ENCODE measurements around the gene DAGLA. TPM values are rescaled to one million over a fixed set of nuclear protein-coding genes. Genes with fewer than 3 reads are reported as not detected.

DAGLA gene
- total and polyA plus RNA-seq, 12 donors = 0.44 to 4.2 (median 2.3) TPM

DNA sequence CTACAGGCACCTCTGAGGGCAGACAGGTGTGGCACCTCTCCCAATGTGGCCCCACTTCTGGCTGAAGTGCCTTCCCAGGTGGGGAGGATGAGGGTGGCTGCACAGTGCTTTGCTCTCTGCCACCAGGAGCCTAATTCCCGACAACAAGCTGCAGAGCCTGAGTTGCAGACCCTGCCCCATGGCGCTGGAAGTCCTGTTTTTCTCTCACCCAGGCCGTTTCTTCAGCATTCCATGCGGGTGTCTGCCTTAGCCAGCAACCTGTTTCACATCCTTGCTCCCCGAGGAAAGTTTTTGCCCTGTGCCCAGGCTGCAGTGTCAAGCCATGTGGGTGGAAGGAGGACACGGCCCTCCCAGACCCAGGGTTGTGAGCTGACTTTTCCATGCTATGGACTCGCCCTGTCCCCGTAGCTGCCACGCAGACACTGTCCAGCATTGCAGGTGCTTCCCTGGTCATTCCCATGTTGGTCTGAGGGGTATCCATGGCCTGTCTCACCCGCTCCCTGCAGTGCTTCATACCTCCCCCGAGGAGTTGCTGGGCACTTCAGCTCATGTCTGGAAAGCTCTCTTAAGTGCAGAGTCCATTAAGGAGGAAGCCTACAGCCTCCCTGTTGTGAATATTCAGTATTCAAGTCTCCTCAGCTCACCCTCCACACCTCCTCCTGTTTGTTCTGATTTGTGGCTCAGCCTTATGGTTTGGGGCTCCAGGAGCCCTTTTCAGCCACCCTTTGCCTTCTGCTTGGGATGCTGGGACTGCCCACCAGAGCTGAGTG, 2.9 kb downstream of the DAGLA start:
- Histone ChIP-seq H3K4me1 (replicated peaks in 1 of 2) (peaks cover 0 to 9% of the 10 kb centered on the region in 2 donors), H3K9me3 (replicated peaks in 1 of 3) (no peaks in the 10 kb centered on the region), H3K4me3 (no peak overlapping the region), H3K27ac (no peak overlapping the region), H3K27me3 (no peaks in the 10 kb centered on the region), H3K36me3 (replicated peaks in 1 of 2) (no peaks in the 10 kb centered on the region)
- TF ChIP-seq, protein P1, sequence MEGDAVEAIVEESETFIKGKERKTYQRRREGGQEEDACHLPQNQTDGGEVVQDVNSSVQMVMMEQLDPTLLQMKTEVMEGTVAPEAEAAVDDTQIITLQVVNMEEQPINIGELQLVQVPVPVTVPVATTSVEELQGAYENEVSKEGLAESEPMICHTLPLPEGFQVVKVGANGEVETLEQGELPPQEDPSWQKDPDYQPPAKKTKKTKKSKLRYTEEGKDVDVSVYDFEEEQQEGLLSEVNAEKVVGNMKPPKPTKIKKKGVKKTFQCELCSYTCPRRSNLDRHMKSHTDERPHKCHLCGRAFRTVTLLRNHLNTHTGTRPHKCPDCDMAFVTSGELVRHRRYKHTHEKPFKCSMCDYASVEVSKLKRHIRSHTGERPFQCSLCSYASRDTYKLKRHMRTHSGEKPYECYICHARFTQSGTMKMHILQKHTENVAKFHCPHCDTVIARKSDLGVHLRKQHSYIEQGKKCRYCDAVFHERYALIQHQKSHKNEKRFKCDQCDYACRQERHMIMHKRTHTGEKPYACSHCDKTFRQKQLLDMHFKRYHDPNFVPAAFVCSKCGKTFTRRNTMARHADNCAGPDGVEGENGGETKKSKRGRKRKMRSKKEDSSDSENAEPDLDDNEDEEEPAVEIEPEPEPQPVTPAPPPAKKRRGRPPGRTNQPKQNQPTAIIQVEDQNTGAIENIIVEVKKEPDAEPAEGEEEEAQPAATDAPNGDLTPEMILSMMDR (IDR thresholded peaks at IDR 0.05) = no peak
- TF ChIP-seq POLR2A (IDR thresholded peaks at IDR 0.05) = no peak
- intact Hi-C loops (cut with DNase I) = no loop called here
- DNase-seq = no peak
- 88 to 92% (median 91%) methylated on average over 10 to 11 of the region's 11 CpGs for WGBS, 4 donors

DNA sequence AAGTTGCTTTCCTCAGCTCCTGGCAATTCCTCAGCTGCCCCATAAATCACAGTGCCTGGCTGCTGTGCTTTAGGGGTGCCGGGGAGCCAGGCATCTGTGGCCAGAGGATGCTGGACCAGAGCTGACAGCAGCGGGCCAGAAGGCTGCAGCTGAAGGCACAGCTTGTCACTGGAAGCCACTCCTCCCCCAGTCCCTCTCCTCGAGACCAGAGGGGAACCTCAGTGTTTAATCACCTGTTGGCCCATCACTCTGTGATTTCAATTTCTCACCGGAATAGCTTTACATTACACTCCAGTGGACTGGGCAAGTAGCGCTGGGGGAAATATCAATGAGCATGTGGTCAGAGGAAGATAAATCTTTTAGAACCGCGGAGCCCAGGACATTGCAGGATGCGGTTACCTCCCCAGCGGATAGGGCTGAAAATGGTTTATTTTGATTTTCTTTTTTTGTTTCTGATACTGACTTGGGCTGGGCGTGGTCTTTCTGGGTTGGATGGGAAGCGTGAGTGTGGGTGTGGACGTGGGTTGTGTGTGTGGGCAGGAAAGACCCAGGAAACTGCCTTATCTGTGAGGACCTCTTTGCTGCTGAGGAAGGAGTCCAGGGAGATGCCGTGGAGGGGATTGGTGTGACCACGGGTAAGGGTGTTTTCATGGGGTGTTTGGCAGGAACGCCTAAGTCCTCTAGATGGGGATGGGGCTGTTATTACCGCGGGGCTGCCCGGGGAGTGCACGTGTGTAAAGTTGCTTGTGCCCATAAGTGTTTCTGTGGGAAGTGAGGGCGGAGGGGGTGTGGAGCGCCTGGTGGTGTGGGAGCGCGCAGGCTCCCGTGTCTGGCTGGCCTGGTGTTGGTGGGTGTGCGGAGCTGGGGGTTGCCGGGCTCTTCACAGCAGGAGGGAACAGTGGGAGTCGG, 4.0 kb downstream of the DAGLA start:
- WGBS, 4 donors = 50 to 67% (median 52%) methylated on average over 27 of the region's 27 CpGs
- TF ChIP-seq POLR2A (IDR thresholded peaks at IDR 0.05) = no peak
- TF ChIP-seq, protein P1 (IDR thresholded peaks at IDR 0.05) = no peak
- no peaks in the 10 kb centered on the region for H3K36me3 ChIP-seq (replicated peaks in 1 of 2)
- H3K27ac ChIP-seq = no peak overlapping the region
- no peak overlapping the region for H3K4me3 ChIP-seq
- H3K4me1 ChIP-seq (replicated peaks in 1 of 2) = peaks cover 0 to 9% of the 10 kb centered on the region in 2 donors
- intact Hi-C loops (cut with DNase I) = no loop called here
- H3K9me3 ChIP-seq (replicated peaks in 1 of 3) = no peaks in the 10 kb centered on the region
- no peak for DNase-seq
- H3K27me3 ChIP-seq = no peaks in the 10 kb centered on the region

DNA sequence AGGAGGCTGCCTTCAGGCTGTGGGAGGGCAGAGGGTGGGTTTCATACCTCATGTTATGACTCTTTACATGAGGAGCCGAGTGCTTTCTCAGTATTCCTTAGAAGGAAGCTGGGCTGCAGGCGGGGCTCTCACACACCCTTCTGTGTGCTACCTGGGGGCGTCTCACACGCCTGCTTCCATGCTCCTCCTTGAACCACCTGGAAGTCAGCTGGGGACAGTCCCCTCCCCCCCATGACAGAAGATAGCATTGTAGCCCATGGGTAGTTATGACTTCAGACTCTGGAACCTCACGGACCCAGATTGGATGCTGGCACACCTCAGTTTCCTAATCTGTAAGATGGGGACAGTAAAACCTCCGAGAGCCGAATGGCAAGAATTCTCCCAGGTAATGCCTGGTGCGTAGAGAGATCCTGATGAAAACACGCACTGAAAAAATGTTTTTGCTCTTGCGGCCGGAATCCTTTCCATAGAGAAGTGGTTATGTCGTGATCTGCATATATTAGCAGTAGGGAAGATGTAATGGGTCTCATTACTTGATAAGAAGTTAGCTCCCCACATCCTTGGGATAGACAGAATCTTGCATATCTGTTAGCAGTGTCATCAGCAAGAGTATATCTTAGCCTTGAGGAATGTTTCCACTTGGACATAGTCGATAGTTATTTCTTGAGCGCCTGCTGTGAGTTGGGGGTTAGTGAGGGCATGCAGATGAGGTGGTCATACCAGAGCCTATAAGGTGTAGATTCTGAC, 4.9 kb downstream of the DAGLA start:
- H3K4me3 ChIP-seq = no peak overlapping the region
- H3K36me3 ChIP-seq (replicated peaks in 1 of 2) = no peaks in the 10 kb centered on the region
- H3K4me1 ChIP-seq (replicated peaks in 1 of 2) = peaks cover 0 to 6% of the 10 kb centered on the region in 2 donors
- no peaks in the 10 kb centered on the region for H3K27me3 ChIP-seq
- H3K9me3 ChIP-seq (replicated peaks in 1 of 3) = no peaks in the 10 kb centered on the region
- DNase-seq = no peak
- 81 to 92% (median 83%) methylated on average over 13 to 14 of the region's 14 CpGs for WGBS, 4 donors
- intact Hi-C loops (cut with DNase I) = no loop called here
- no peak overlapping the region for H3K27ac ChIP-seq
- TF ChIP-seq, protein P1 (IDR thresholded peaks at IDR 0.05) = no peak
- no peak for TF ChIP-seq POLR2A (IDR thresholded peaks at IDR 0.05)

DNA sequence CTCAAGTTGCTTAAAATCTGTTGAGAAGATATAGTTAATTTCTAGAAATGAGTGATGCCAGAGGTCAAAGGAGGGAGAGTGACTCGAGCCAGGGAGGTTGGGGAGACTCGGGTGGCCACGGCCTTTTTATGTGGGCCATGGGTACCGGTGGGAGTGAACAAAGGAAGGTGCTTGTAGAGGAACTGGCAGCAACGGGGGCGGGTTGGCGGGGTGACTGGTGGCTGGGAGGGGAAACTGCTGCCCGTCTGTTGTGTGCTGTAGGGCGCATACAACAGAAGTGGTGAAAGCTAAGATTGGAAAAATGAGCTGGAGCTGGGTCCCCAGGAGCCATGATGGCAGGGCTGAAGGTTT, 5.4 kb downstream of the DAGLA start:
- 72 to 77% (median 75%) methylated on average over 9 of the region's 9 CpGs for WGBS, 4 donors
- Histone ChIP-seq H3K9me3 (replicated peaks in 1 of 3) (no peaks in the 10 kb centered on the region), H3K4me3 (no peak overlapping the region), H3K27me3 (no peaks in the 10 kb centered on the region), H3K36me3 (replicated peaks in 1 of 2) (no peaks in the 10 kb centered on the region), H3K4me1 (replicated peaks in 1 of 2) (peaks cover 0 to 5% of the 10 kb centered on the region in 2 donors), H3K27ac (no peak overlapping the region)
- no peak for DNase-seq
- intact Hi-C loops (cut with DNase I) = no loop called here
- no peak for TF ChIP-seq POLR2A (IDR thresholded peaks at IDR 0.05)
- TF ChIP-seq, protein P1 (IDR thresholded peaks at IDR 0.05) = no peak
